Right atrium auricular region (tissue), 2 donors: ENCODE results near the gene ZFP91. TPM values are rescaled to one million over a fixed set of nuclear protein-coding genes. Genes with fewer than 3 reads are reported as not detected.

Experiments
- DNase-seq: peaks from one replicate; pipeline ENCODE4 v3.0.0-alpha.2; 2019; ENCODE audit warnings: low spot score
- H3K27ac ChIP-seq, 2 donors: fragments of 200-600 bp; sonication (generic); 1 replicate in 1 of 2; 2 replicates in 1 of 2; pipeline ENCODE4 v1.5.1; 2016 to 2019
- H3K27me3 ChIP-seq, 2 donors: fragments of 200-600 bp; sonication (generic); one replicate each; pipeline versions ENCODE4 v1.5.1 to v1.6.0; 2017 to 2019
- H3K36me3 ChIP-seq: fragments of 200-600 bp; sonication (generic); one replicate; pipeline ENCODE4 v1.5.1; 2016
- H3K4me1 ChIP-seq, 2 donors: fragments of 200-600 bp; sonication (generic); one replicate each; pipeline versions ENCODE4 v1.5.1 to v1.6.0; 2017 to 2019
- H3K4me3 ChIP-seq, 2 donors: fragments of 200-600 bp; sonication (generic); 1 replicate in 1 of 2; 2 replicates in 1 of 2; pipeline ENCODE4 v1.5.1; 2017 to 2019; ENCODE audit warnings: mild to moderate bottlenecking in 1 of 2, moderate library complexity in 1 of 2
- H3K9me3 ChIP-seq, 2 donors: fragments of 200-600 bp; sonication (generic); one replicate each; pipeline ENCODE4 v1.5.1; 2019
- CTCF ChIP-seq, 2 donors: fragments of 200-600 bp; sonication (generic); IDR thresholded peaks; one replicate each; pipeline ENCODE4 v1.5.1; 2019; ENCODE audit warnings: antibody characterized with exemption in 2 of 2
- total RNA-seq, 2 donors: library from RNA; depleted of rRNA; stranded (reverse); fragments of >200 nt; gene quantifications; one replicate each; pipeline ENCODE4 v1.1.0, GENCODE V29; 2016

Gene ZFP91
- total RNA-seq, 2 donors from 2014 or later: 50.5 to 52.4 TPM

GRCh38 chr11:58616594-58616993 lies 37.7 kb downstream of the ZFP91 start:
- no peak overlapping the region for H3K27ac ChIP-seq

GRCh38 chr11:58617976-58618557 lies 39.2 kb downstream of the ZFP91 start:
- H3K27ac ChIP-seq: peak overlapping the region; percentile 7 to 18
- H3K4me3 ChIP-seq: no peak overlapping the region
- H3K36me3 ChIP-seq: peaks cover 64% of the 10 kb centered on the region
- H3K27me3 ChIP-seq: no peaks in the 10 kb centered on the region
- peaks cover 0 to 32% of the 10 kb centered on the region in 2 donors for H3K4me1 ChIP-seq
- TF ChIP-seq CTCF (IDR thresholded peaks at IDR 0.05): peak in 1 of 2 donors; percentile 42
- H3K9me3 ChIP-seq: no peaks in the 10 kb centered on the region
- DNase-seq: no peak

More at GRCh38 chr11:58616594-58616993, 37.7 kb downstream of the ZFP91 start:
- peak; percentile 66 for DNase-seq
- Histone ChIP-seq H3K4me3 (no peak overlapping the region), H3K4me1 (peaks cover 0 to 32% of the 10 kb centered on the region in 2 donors), H3K27me3 (no peaks in the 10 kb centered on the region), H3K9me3 (no peaks in the 10 kb centered on the region), H3K36me3 (peaks cover 79% of the 10 kb centered on the region)
- no peak for TF ChIP-seq CTCF (IDR thresholded peaks at IDR 0.05)

GRCh38 chr11:58621586-58622262 lies 42.9 kb downstream of the ZFP91 start:
- DNase-seq: no peak
- Histone ChIP-seq H3K4me3 (no peak overlapping the region), H3K27me3 (no peaks in the 10 kb centered on the region), H3K36me3 (peaks cover 42% of the 10 kb centered on the region), H3K27ac (peak overlapping the region in 1 of 2 donors; percentile 35), H3K4me1 (peaks cover 0 to 26% of the 10 kb centered on the region in 2 donors), H3K9me3 (no peaks in the 10 kb centered on the region)
- TF ChIP-seq CTCF (IDR thresholded peaks at IDR 0.05): no peak

- peaks cover 0 to 25% of the 10 kb centered on the region in 2 donors for H3K4me1 ChIP-seq
- TF ChIP-seq CTCF (IDR thresholded peaks at IDR 0.05): no peak
- no peak for DNase-seq
- no peak within 1 kb of the TSS for H3K4me3 ChIP-seq
- H3K9me3 ChIP-seq: no peaks in the 10 kb centered on the region
- H3K36me3 ChIP-seq: peaks cover 36% of the 10 kb centered on the region
- H3K27me3 ChIP-seq: no peaks in the 10 kb centered on the region
- H3K27ac ChIP-seq: peak within 1 kb of the TSS in 1 of 2 donors; percentile 35
These were observed 43.5 kb downstream of the ZFP91 start, which contains the start of gene CNTF for GRCh38 chr11:58622344-58622743. TSS of gene CNTF (plus strand) at chr11:58622665. CDS start at chr11:58622753, 88 bp downstream.

- H3K27ac ChIP-seq: no peak overlapping the region
- no peak overlapping the region for H3K4me3 ChIP-seq
- peaks cover 18% of the 10 kb centered on the region for H3K36me3 ChIP-seq
- H3K4me1 ChIP-seq: peaks cover 0 to 17% of the 10 kb centered on the region in 2 donors
- DNase-seq: no peak
- TF ChIP-seq CTCF (IDR thresholded peaks at IDR 0.05): no peak
- H3K9me3 ChIP-seq: no peaks in the 10 kb centered on the region
- H3K27me3 ChIP-seq: no peaks in the 10 kb centered on the region
These were observed 46.2 kb downstream of the ZFP91 start for GRCh38 chr11:58625086-58625485.
